ENCODE data around the gene IL17C.

Gene IL17C

DNA sequence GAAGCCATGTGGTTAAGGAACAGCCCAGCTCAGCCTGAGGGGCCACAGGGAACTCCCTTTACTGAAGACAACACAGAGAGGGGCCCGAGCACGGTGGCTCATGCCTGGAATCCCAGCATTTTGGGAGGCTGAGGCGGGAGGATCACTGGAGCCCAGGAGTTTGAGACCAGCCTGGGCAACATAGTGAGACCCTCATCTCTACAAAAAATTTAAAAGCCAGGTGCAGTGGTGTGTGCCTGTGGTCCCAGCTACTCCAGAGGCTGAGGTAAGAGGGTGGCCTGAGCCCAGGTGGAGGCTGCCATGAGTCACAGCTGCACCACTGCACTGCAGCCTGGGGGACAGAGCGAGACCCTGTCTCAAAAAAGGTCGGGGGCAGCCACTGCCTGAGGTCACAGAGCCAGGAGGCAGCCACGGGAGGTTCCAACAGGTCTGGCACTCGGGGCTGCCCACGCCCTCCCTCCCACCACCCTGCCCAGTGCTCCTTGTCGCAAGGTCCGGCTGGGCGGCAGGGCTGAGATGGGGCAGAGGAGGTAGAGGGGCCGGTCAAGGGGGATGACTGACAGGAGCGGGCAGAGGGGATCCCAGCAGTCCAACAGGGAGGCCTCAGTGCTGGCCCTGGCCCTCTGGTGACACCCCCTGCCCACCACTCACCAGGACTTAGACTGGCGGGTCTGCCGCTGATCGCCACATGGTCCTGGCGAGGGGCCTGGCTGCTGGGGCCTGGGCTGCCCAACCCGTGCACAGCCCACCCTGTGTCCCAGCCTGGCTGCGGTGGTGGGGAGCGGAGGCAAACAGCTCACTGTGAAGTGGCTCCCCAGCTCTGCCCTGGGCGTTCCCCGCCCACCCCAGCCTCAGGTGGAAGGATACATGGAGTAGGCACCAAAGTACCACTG is 9.1 kb downstream of the IL17C start:
- no peak for DNase-seq

- DNase-seq = no peak
Measured at GRCh38 chr16:88649195-88649923, 11.0 kb downstream of the IL17C start.

DNA sequence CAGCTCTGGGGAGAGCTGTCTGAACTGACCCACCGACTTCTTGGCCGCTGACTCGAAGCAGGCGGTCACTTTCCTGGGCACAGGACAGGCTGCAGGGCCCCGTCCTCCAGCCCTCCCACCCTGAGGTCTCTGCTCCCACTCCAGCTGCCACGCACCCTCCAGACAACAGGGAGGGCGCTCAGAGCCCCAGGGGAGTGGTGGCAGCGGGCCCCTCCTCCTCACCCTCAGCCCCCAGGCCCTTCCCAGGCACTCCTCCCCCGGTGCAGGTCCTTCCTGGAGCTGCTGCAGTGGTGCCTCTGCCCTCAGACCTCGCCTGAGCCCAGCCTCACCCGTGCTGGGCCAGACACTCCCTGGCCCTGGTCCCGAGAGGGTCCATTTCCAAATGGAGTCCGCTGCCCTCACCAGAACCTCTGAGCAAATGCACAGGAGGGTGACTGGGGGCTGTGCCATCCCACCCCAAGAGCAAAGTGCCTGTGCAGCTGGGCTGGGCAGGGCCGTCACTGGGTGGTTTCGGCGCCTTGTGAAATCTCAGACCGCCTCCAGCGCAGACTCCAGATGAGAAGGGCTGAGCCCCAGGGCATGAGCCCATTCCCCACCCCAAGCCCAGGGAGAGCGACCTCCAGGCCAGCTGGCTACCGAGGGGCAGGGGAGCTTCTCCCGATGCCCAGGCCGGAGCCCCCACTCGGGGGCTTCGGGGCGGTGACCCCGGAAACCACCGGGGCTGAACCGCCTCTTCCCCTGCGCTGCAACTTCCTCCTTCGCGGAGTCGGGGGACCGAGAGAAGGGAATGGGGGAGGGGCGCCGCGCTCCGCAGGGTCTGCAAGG is 11.8 kb downstream of the IL17C start:
- peak; percentile 66 for DNase-seq

- peak; percentile 87 for DNase-seq
Measured at GRCh38 chr16:88650749-88651275, 12.4 kb downstream of the IL17C start, which contains the start of gene CYBA. TSS of gene CYBA (minus strand) at chr16:88651053. CDS start at chr16:88651013, 40 bp downstream.

DNA sequence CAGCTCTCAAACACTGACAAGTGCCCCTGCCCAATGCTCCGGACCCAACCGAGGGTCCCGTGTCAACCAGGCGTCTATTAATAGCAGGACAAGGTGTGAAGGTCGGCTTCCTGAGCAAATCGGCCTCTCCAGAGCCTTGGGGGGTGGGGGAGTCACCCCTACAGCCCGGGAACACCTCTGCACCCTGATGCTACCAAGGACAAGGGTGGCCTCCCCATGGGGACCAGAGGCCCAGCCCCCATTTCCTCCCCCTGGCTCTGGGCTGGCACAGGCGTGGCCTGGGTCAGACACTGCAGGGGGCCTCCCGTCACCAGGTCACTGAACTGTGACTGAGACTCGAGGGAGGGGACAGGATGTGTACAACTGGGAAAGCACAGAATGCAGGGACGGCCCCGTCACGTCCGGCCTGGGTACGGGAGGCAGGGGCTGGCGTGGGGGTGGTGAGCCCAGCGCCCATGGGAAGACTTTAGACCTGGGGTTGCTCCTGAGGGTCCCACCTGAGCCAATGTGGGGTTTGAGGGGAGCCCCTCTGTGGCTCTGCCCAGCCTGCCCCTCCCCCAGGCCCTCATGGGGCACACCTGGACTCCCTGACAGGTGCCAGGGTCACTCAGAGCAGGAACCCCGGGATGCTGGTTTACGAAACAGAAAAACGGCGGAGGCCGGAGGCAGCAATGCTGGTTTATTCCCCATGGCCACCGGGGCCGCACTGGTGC is 13.1 kb downstream of the IL17C start:
- DNase-seq = peak; percentile 75

- no peak for DNase-seq
Measured at GRCh38 chr16:88651989-88652761, 13.8 kb downstream of the IL17C start.

DNA sequence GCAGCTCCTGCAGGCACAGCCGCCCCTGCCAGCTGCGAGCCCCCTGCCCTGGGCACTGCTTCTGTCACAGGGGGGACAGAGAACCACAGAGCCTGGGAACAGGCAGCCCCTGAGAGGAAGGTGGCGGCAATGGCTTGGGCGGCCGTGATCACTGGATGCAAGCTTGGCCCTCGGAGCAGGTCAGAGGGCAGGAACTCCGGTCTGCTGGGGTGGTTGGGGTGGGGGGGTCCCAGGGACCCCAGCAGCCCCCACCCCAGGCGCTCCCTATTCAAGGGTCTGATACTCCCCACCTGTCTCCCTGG is 14.3 kb downstream of the IL17C start:
- no peak for DNase-seq

DNA sequence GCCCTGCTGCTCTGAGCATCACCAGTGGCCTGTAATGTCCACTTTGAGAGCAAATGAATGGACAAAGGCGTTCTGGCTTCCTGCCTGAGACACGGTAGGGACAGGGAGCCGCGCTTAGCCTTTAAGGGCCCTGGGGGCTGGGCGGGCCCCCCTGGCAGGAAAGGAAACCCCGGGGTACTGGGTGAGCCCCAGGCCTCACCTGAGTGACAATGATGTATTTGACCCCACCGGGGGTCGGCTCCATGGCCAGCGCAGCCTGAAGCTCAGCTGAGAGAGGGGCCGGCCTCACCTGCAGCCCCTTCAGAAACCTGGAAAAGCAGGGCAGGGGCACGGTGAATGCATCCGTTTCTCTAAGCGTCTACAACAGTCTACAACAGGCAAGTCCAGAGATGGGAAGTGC is 14.7 kb downstream of the IL17C start:
- no peak for DNase-seq

DNA sequence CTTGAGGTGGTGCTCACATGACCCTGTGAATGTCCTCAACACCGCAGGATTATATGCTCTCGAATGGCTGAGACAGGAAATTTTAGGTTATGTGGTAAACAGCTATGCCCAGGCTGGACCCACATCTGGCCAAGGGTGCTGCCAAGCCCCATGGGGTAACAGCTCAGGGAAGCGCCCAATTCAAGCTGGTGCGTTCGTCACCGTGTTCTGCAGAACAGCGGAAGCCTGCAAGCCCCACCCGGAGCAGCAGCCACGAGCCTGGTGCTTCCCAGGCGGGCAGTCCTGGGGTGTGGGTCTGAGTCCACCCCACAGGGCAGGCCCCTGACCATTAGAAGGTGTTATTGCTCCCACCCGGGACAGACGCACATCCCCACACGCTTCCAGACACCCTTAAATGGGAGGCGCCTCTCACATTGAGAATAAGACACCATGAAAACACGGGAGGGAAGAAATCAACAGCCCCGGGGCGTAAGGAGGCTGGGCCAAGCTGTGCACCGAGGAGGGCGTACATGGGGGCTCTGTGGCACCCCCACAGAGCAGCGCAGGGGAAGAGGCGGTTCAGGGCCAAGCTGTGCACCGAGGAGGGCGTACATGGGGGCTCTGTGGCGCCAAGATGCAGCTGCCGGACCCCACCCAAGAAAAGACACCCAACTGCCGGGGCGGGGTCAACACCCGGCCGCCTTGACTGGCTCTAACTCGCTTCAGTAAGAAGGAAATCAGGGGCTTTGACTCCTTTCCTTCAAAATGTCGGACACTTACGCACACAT is 15.4 kb downstream of the IL17C start:
- no peak for DNase-seq

DNA sequence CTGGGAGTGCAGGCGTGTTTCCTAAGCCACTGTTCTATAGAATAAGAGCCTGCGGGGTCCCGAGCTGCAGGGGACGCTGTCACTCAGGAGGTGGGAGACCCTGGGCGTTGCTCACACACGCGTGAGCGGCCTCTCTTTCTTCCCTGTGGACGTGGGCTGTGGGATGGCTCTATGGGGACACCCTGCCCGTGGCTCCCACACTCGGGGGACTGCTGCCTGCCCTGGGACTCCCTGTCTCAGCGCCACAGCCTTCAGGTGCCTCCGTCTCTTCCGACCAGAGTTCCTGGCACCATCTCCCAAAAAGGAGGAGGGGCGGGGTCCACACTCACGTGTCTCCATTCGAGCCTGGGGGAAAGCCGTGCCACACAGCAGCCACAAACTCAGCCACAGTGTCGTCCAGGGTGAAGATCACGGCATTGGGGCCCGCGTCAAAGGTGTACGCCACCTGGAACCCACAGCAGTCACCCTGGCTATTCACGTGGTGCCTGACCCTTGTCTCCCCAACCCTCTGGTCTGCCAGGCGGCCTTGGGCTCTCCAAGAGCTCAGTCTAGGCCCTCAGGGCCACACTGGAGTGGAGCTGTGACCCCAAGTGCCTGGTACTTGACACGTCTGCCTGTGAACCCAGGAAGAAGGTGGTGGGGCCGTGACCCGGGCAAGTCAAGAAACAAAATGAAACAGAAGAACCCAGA is 16.1 kb downstream of the IL17C start:
- DNase-seq = no peak

DNA sequence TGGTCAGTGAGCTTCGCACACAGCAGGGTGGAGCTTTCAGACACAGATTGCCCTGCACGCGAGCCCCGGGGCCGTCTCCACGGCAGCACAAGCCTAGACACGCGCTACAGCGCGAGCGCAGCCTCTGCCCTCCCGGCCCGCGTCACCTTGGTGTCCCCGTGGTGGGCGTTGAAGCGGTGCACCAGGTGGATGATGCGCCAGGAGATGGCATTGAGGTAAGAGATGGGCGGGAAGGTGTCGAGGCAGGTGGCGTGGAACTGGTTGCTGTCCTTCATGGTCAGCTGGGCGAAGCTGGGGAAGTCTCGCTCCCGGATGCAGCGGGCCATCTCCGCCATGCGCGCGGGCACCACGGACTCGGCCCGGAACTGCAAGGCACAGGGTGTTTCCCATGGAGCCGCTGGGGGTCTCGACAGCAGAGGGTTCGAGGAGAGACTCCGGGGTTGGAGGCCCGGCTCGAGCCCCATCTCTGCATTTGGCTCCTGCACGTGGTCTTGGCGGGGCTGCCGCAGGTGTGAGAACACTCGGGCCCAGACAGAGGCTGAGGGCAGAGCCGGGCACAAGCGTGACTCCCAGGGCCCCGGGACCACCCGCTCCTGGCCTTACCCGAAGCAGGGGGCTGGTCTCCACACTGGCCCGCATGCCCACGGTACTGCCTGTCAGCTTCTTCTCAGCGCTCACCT is 16.8 kb downstream of the IL17C start:
- no peak for DNase-seq

- DNase-seq = no peak
Measured at GRCh38 chr16:88655733-88656281, 17.4 kb downstream of the IL17C start.

- DNase-seq = no peak
Measured at GRCh38 chr16:88656291-88656980, 18.1 kb downstream of the IL17C start.

DNA sequence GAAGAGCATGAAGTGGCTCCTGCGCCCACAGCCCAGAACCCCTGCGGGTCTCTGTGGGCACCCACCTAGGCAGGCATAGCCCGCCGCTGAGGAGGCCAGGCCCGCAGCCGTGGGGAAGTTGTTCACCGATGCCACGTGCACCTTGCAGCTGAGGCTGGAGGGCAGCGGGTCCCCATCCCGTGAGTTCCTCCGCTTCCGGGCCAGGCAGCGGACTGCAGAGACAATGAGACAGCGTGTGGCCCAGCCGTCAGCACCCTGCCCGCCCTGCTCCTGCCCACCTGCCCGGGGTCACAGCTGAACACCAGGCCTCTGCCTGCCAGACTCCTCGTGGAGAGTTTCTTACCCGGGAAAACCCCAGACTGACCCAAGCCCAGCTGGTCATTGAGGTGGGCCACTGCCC is 19.0 kb downstream of the IL17C start:
- no peak for DNase-seq

DNA sequence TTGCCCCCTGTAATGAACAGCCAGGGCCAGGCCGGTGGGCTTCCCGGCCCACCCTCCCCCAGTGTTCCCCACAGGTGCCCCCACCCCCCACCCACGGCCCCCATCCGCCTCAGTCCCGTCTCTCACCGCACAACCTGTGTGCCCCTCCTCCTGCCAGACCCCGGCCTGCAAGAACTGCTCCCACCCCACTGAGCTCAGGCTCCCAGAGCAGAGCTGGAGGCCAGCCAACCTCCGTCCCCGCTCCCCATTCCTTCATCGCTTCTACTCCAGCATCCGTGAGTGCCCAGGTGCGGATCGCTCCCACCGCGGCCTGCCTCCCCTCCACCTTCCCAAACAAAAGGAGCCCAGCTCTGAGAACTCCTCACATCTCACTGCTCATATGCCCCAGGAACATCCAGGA is 20.3 kb downstream of the IL17C start:
- no peak for DNase-seq

- DNase-seq = no peak
Measured at GRCh38 chr16:88659160-88659559, 20.8 kb downstream of the IL17C start.

GRCh38 chr16:88661468-88661867 is 23.1 kb downstream of the IL17C start:
- no peak for DNase-seq

DNA sequence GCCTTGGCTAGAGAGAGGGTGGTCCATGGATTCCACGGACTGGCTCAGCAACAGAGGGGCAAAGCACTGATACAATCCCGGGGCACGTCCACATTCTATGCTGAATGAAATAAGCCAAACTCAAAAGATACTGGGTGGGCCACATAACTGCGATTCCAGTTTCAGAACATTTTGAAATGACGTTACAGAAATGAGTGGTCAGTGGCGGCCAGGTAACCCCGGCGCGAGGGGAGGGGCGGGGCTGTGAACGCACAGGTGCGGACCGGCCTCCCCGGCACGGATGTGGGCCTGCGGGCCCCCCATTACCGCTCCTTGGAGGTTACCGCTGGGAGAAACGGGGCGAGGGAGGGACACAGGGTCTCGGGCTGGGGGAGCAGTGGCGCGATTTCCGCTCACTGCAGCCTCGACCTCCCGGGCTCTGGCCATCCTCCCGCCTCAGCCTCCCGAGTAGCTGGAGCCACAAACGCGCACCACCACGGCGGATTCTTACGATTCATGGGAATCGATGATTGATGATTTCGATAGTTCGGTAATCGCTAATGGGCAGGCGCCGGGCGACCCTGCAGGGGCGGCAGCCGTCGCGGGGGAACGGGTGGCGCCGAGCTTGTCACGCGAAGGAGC is 24.0 kb downstream of the IL17C start:
- DNase-seq = no peak
